Measurements from ENCODE around the gene NECAP2.
A peak's percentile ranks its signal among the peaks of the same experiment; 100 is the strongest.
"Not testable (repeated sequence)": the region's sequence is repeated elsewhere in the genome, so short reads cannot be mapped to it uniquely, and the experiment has no call there.

NECAP2 gene

DNA sequence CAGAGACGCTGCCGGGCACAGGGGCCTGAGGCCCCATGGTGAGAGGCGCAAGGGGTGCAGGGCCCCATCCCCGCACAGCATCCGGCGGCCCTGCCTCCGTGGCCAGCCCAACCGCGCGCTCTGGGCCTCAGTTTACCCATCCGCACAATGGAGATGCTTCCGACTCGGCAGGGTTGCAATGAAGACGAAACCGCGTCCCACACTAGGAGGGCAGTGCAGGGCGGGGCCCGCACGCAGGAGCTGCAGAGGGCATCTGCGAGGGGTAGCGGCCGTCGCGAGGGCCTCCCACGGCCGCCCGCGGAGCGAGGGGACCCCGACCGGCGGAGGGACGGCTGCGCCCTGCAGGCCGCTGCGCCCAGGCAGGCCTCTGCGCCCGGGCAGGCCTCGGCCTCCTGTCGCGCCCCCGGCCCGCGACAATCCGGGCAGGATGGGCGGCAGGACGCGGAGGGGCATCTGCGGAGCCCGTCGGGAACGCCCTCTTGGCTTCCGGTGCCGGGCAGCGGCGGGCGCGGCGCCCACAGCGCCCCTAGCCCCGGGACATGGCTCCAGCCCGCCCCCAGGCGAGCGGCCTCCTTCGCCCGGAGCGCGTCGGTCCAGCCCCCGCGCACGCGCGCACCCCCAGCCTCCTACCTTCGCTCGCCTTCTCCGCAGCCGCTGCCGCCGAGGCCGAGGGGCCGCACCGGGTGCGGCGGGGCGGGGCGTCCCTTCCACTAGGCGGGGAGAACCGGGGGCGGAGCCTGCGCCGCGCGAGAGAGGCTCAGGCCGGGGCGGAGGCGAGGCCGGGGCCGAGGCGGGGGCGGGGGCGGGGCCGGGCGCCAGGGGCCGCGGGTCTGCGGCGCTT is 58.3 kb downstream of the NECAP2 start:
- DNase-seq (ENCODE audit: low read depth): peak; percentile 75

DNA sequence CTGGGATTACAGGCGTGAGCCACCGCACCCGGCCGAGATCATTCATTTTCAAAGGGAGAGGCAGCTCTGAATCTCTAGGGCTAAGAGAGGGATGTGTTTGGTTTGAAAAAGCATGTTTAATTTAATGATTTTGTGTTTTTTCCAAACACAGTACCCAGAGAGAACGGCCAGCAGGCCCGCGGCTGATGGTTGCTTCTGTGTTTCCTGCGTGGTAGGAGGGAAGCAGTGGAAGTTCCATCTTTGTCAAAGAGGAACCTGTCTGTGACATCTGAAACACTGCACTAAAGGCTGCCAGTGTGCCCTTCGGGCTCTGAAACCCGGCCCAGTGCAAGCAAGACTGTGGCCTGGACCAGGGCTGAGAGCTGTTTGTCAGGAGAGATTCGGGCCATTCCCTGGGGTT is 59.9 kb downstream of the NECAP2 start:
- DNase-seq (ENCODE audit: low read depth): not testable (repeated sequence)

DNA sequence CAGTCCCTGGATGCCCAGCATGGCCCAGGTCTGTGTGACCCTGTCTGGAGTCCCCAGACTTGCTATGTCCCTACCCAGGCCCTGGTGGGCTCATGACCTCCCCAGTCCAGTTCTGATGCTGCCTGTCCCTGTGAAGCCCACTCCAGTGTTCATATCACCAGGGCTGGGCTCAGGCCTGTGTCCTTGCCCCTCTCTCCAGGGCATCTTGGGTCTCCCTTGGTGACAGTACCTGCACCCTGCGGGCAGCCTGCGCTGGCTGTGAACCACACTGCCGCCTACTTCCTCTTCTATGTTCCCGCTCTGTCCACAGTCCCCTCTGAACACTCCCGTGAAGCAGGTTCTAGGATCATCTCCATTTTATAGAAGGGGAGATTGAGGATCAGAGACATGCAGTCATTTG is 60.5 kb downstream of the NECAP2 start:
- not testable (repeated sequence) for DNase-seq (ENCODE audit: low read depth)

DNA sequence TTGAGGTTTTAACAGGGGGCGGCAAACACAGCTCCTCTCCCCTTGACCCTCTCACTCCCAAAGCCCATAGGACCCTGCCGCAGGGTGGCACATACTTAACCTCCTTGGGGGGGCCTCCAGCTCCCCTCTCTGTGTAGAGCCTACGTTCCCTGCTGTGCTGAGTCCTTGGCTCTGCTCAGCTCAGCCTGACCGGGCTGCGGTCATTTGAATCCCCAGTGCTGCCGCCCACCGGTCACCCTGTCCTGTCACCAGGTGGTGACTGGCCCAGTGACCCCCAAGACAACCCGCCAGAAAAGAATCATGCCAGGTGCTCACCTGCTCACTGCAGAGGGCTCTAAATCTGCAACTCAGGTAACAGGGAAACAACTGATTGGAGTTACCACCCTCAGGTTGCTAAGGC is 60.9 kb downstream of the NECAP2 start:
- not testable (repeated sequence) for DNase-seq (ENCODE audit: low read depth)

DNA sequence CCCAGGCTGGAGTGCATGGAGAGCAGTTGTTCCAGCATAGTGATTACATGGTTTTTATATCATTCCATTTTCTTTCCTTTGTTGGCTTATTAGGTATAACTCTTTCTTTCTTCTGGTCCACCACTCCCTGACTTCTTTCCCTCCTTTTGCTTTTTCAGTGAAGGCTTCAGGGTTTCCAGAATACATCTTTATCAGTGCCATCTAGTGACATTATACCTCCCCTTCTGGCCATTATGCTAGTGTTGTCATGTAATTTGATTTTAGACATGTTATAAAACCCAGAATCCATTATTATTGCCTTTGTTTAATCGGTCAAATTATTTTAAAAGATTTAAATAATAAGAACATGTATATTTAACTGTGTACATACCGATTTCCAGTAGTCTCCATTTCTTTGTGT is 63.0 kb downstream of the NECAP2 start:
- no peak for DNase-seq (ENCODE audit: low read depth)

DNA sequence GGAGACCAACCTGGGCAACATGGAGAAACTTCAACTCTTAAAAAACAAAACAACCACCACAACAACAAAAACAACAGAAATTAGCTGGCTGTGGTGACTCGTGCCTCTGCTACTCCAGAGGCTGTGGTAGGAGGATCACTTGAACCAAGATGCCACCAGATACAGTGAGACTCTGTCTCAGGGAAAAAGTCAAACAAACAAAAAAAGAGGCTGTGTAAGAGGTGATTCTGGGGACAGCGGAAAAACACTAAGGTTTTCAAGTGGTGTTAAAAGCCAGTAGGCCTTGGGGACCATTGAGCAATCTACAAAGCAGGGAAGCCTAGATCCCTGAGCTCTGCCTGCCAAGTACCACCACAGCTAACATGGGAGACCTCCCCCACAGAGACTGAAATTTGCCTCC is 65.3 kb downstream of the NECAP2 start:
- not testable (repeated sequence) for DNase-seq (ENCODE audit: low read depth)

DNA sequence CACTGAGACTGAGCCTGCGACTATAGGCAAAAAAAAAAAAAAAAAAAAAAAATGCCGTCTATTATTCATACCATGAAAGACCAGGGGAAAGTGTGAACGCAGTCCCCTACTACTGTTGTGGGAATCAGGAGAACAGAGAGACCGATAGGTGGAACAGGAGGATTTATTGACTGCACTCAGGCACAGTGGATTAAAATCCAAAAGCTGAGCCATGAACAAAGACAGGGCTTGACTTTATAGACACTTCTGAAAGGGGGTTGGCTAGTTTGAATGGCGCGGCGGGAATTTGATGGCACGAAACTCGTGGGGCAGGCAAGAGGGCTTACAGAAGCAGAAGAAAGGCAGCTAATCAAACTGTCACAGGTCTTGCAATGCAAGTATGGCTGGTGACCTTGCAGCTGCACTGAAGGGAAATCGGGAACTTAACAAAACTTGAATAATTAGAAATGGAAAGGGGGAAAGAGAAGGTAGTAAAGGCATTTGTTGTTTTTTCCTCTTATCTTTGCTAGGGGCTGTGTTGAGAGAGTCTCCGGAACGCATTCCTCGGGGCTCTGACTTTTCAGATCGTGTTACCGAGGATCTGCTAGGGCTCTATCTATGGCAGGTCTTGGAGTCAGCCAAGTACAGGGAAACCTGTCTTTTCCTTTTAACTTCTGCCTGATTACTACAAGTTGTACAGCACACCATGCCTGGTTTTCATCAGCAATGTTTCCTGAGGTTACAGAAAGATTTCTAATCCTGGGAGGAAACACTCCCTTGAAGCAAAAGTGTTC is 66.0 kb downstream of the NECAP2 start:
- DNase-seq (ENCODE audit: low read depth): not testable (repeated sequence)

DNA sequence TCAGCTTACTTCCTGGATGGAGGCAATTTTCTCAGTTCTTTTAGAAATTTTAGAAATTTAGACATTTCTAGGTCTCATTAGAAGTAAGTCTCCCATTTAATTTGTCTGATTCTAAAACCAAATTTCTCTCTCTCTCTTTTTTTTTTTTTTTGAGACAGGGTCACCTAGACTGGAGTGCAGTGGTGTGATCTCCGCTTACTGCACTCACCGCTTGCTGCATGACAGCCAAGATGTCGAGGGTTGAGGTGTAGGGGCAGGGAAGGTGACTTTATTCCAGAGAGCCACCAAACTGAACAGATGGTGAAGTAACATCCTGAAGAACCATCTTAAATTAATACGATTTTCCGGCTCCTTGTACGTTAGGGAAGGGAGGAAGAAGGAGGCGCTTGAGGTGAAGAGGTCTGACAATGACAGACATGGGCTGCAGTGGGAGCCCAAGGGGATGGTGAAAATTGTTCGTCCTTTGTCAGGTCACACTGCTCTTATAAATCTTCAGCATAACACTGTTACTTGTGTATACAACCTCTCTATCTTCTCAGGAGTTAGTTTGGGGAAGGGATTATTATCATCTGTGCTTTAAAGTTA is 68.4 kb downstream of the NECAP2 start:
- DNase-seq (ENCODE audit: low read depth): peak; percentile 24

Measured in fibroblast of gingiva (primary cell).